ENCODE data around the gene ORM1.
"Not testable (repeated sequence)": the region's sequence is repeated elsewhere in the genome, so short reads cannot be mapped to it uniquely, and the experiment has no call there.

- TF ChIP-seq CTCF (conservative IDR thresholded peaks at IDR 0.05; ENCODE audit: low read depth, low read length); EZH2 (IDR thresholded peaks at IDR 0.05; ENCODE audit: low read length, unreplicated experiment): not testable (repeated sequence)
Observed at GRCh38 chr9:114323849-114324248, 951 bp downstream of the ORM1 start.
